ENCODE results near the gene SLCO4A1.

GRCh38 chr20:62647521-62648317 lies 5.4 kb downstream of the SLCO4A1 start:
- TF ChIP-seq PPARA (CRISPR knock-in tag; IDR thresholded peaks at IDR 0.05; ENCODE audit: borderline replicate concordance) (no peak), ZFP30 (CRISPR knock-in tag; IDR thresholded peaks at IDR 0.05) (no peak), POU6F1 (CRISPR knock-in tag; IDR thresholded peaks at IDR 0.05; ENCODE audit: borderline replicate concordance, low read depth) (no peak), ESRRG (CRISPR knock-in tag; IDR thresholded peaks at IDR 0.05) (no peak), PATZ1 (CRISPR knock-in tag; IDR thresholded peaks at IDR 0.05; ENCODE audit: borderline replicate concordance) (no peak), ZNF565 (CRISPR knock-in tag; conservative IDR thresholded peaks at IDR 0.05; ENCODE audit: low read depth) (no peak), ARNTL (CRISPR knock-in tag; IDR thresholded peaks at IDR 0.05; ENCODE audit: borderline replicate concordance, low read depth) (no peak), ISL1 (CRISPR knock-in tag; IDR thresholded peaks at IDR 0.05) (no peak), CREB5 (CRISPR knock-in tag; IDR thresholded peaks at IDR 0.05; ENCODE audit: low read depth) (no peak), SNAI2 (CRISPR knock-in tag; IDR thresholded peaks at IDR 0.05) (no peak), ZFP3 (CRISPR knock-in tag; IDR thresholded peaks at IDR 0.05) (no peak)
